A549 (cell line): ENCODE data around the gene NLRP1.

Experiments
- CTCF ChIP-seq: fragments of >200 bp; sonication (Bioruptor Twin); formaldehyde crosslinking; IDR thresholded peaks from 3 replicates; pipeline ENCODE4 v1.5.1; 2016
- EP300 ChIP-seq, 2 experiments: fragments of >200 bp; sonication (Bioruptor Twin); formaldehyde crosslinking; IDR thresholded peaks; 2 replicates in 1 of 2; 3 replicates in 1 of 2; pipeline ENCODE4 v1.6.1; 2016 to 2017
- NFE2L2 ChIP-seq: fragments of 150-350 bp; conservative IDR thresholded peaks from 2 replicates; pipeline ENCODE4 v1.6.1; 2014; ENCODE audit warnings: low read length
- REST ChIP-seq: fragments of 200-600 bp; sonication (generic); IDR thresholded peaks from 2 replicates; pipeline ENCODE4 v1.6.1; 2016; ENCODE audit warnings: antibody characterized with exemption, mild to moderate bottlenecking, moderate library complexity
- ZC3H11A ChIP-seq: fragments of 450-650 bp; IDR thresholded peaks from 2 replicates; pipeline ENCODE4 v1.6.1; 2014; ENCODE audit warnings: antibody characterized with exemption, mild to moderate bottlenecking

- TF ChIP-seq CTCF, result no peak
- no peak for TF ChIP-seq REST
- no peak for TF ChIP-seq NFE2L2
- no peak for TF ChIP-seq EP300 (IDR thresholded peaks at IDR 0.05)
- TF ChIP-seq ZC3H11A, result no peak
Observed at GRCh38 chr17:5619088-5619740, 34.9 kb upstream of the NLRP1 start.
